Measurements from ENCODE around the gene CLPTM1L. TPM values are rescaled to one million over a fixed set of nuclear protein-coding genes. Genes with fewer than 3 reads are reported as not detected.
"Not testable (repeated sequence)": the region's sequence is repeated elsewhere in the genome, so short reads cannot be mapped to it uniquely, and the experiment has no call there.

The CLPTM1L gene
- total and polyA plus RNA-seq, 5 experiments from 2014 or later = 24.9 to 70.1 (median 66.4) TPM

DNA sequence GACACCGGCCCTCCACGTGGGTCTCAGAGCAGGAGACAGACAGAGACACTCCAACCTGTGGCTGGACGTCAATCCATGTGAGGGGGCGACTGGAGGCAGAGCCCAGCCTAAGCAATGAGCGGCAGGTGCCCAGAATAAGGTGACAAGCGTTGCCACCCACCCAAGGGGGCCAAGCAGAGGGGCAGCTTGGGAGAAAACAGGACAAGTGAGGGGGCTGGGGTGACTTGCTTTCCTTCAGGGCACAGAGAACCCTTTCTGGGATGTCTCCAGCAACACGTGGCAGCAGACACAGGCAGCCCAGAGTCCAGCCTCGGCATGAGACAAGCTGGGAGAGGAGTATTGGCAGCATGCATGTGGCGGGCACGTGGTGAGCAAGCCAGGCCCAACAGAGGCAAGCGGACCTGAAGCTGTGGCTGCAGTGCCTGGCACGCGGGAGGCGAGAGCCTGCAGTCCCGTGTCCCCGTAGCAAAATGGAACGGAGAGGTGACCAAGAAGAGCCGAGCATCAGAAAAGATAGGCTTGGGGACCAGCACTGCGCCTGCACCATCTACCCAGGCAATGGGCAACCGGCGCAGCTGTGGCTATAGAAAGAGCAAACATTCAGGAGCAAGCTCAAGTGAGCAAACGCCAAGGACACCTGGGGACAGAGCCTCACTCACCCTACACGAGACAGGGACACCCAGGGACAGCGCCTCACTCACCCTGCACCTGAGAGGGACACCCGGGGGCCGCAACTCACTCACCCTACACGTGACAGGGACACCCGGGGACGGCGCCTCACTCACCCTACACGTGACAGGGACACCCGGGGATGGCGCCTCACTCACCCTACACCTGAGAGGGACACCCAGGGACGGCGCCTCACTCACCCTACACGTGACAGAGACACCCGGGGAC lies 56.2 kb downstream of the CLPTM1L start:
- Mint-ChIP-seq H3K4me3 (no peak overlapping the region), H3K27me3 (peaks cover 0 to 13% (median 8%) of the 10 kb centered on the region in 5 donors), H3K36me3 (peaks cover 0 to 5% (median 3%) of the 10 kb centered on the region in 3 donors), H3K27ac (no peak overlapping the region), H3K4me1 (peaks cover 0 to 5% (median 2%) of the 10 kb centered on the region in 4 donors), H3K9me3 (peaks cover 0 to 9% (median 0%) of the 10 kb centered on the region in 9 donors)
- POLR2A ChIA-PET = no interaction called here
- no peak for DNase-seq
- ATAC-seq = no peak

DNA sequence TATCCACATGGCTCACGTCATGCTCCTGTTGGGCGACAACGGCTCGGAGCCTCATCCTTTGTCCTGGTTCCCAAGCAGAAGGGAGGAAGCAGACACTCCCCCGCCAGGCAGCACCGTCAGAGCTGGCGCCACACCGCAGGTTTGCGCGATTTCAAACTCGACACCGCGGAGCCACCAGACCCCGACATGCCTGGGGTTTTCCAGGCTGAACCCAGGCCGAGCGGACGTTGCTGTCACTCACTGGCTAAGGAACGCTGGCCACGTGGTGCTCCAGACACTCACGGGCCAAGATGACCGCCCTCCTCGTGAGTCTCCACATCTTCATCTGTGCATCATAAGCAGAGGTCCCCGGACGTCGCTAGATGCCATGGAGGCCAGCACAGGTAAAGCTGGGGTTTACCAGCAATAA lies 59.0 kb downstream of the CLPTM1L start:
- POLR2A ChIA-PET = no interaction called here
- H3K27me3 Mint-ChIP-seq = peaks cover 0 to 12% (median 5%) of the 10 kb centered on the region in 5 donors
- no peak for DNase-seq
- ATAC-seq = no peak
- H3K36me3 Mint-ChIP-seq = peaks cover 0 to 5% (median 3%) of the 10 kb centered on the region in 3 donors
- H3K4me3 Mint-ChIP-seq = no peak overlapping the region
- no peak overlapping the region for H3K27ac Mint-ChIP-seq
- H3K9me3 Mint-ChIP-seq = peaks cover 0 to 9% (median 0%) of the 10 kb centered on the region in 9 donors
- H3K4me1 Mint-ChIP-seq = peaks cover 0 to 5% (median 0%) of the 10 kb centered on the region in 4 donors

- peaks cover 0 to 5% (median 3%) of the 10 kb centered on the region in 3 donors for H3K36me3 Mint-ChIP-seq
- H3K4me3 Mint-ChIP-seq = no peak overlapping the region
- POLR2A ChIA-PET = no interaction called here
- peaks cover 0 to 12% (median 5%) of the 10 kb centered on the region in 5 donors for H3K27me3 Mint-ChIP-seq
- peaks cover 0 to 9% (median 0%) of the 10 kb centered on the region in 9 donors for H3K9me3 Mint-ChIP-seq
- ATAC-seq (no peak), DNase-seq (peak in 1 of 10 donors; percentile 49)
- H3K27ac Mint-ChIP-seq = no peak overlapping the region
- peaks cover 0 to 5% (median 0%) of the 10 kb centered on the region in 4 donors for H3K4me1 Mint-ChIP-seq
Observed at GRCh38 chr5:1285141-1285540, 59.8 kb downstream of the CLPTM1L start.

GRCh38 chr5:1284336-1284970 lies 60.4 kb downstream of the CLPTM1L start:
- H3K4me3 Mint-ChIP-seq, ATAC-seq, H3K9me3 Mint-ChIP-seq, H3K27ac Mint-ChIP-seq, H3K4me1 Mint-ChIP-seq, H3K36me3 Mint-ChIP-seq, POLR2A ChIA-PET: not testable (repeated sequence)
- peaks cover 0 to 12% (median 5%) of the 10 kb centered on the region in 5 donors for H3K27me3 Mint-ChIP-seq
- peak in 1 of 10 donors; percentile 41 for DNase-seq

DNA sequence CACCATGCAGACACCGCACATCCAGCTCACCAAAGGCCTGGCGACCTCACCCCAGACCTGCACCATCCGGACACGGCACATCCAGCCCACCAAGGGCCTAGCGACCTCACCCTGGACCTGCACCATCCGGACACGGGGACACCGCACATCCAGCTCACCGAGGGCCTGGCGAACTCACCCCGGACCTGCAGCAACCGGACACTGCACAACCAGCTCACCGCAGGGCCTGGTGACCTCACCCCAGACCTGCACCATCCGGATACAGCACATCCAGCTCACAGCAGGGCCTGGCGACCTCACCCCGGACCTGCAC lies 61.2 kb downstream of the CLPTM1L start:
- DNase-seq = peak in 1 of 10 donors; percentile 43
- POLR2A ChIA-PET, H3K27ac Mint-ChIP-seq, H3K9me3 Mint-ChIP-seq, H3K4me1 Mint-ChIP-seq, H3K36me3 Mint-ChIP-seq, ATAC-seq, H3K4me3 Mint-ChIP-seq: not testable (repeated sequence)
- peaks cover 0 to 11% (median 5%) of the 10 kb centered on the region in 5 donors for H3K27me3 Mint-ChIP-seq

- ATAC-seq, H3K36me3 Mint-ChIP-seq, POLR2A ChIA-PET, H3K4me1 Mint-ChIP-seq, H3K4me3 Mint-ChIP-seq, H3K27ac Mint-ChIP-seq, H3K9me3 Mint-ChIP-seq, H3K27me3 Mint-ChIP-seq: not testable (repeated sequence)
- peak in 1 of 10 donors; percentile 36 for DNase-seq
Observed at GRCh38 chr5:1282993-1283728, 61.7 kb downstream of the CLPTM1L start.

GRCh38 chr5:1282131-1282992 lies 62.5 kb downstream of the CLPTM1L start:
- Mint-ChIP-seq H3K27me3 (no peaks in the 10 kb centered on the region), H3K4me3 (no peak overlapping the region), H3K9me3 (peaks cover 0 to 3% (median 0%) of the 10 kb centered on the region in 9 donors), H3K4me1 (no peaks in the 10 kb centered on the region), H3K36me3 (peaks cover 0 to 2% (median 0%) of the 10 kb centered on the region in 3 donors), H3K27ac (peak overlapping the region in 1 of 10 donors; percentile 53)
- POLR2A ChIA-PET = no interaction called here
- DNase-seq (peak in 1 of 10 donors; percentile 36), ATAC-seq (no peak)

DNA sequence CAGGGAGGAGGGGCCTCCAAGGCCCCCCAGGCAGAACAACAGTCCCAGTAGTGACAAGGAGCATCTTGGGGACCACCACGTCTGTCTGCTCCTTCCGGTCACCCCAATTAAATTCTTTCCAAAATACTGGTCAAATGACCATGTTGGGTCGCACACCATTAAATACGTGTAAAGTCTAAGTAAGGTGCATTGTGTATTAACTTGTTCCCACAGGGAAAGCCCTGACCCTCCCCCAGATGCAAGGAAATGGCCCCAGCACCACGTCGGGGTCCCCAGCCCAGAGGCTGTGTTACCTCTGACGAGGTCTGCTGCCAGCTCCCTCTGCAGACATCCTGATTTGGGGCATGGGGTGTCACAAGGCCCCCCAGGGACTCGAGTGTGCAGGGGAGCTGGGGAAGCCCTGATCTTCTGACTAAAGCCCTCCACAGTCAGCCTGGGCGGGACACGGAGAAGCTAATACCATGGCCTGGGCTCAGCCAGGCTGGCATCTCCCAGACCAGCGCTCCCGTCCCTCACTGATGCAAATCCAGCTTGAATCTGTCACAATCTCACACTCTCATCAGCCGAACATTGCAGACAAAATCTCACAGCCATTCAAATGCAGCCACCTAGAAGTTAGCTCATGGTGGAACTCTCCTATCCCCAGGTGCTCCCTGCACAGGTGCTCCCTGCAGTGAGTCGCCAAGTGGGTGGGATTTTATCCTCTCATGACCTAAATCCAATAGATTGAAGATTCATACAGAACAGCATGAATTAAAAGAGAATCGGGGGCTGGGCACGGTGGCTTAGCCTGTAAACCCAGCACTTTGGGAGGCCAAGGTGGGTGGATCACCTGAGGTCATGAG lies 63.6 kb downstream of the CLPTM1L start:
- peak in 1 of 10 donors; percentile 45 for DNase-seq
- Mint-ChIP-seq H3K36me3 (peaks cover 0 to 2% (median 0%) of the 10 kb centered on the region in 3 donors), H3K9me3 (no peaks in the 10 kb centered on the region), H3K4me3 (no peak overlapping the region), H3K27me3 (peaks cover 0 to 3% (median 0%) of the 10 kb centered on the region in 5 donors), H3K4me1 (peaks cover 0 to 1% (median 0%) of the 10 kb centered on the region in 4 donors), H3K27ac (peak overlapping the region in 2 of 10 donors; percentile 56 to 63)
- POLR2A ChIA-PET = no interaction called here
- ATAC-seq = no peak

DNA sequence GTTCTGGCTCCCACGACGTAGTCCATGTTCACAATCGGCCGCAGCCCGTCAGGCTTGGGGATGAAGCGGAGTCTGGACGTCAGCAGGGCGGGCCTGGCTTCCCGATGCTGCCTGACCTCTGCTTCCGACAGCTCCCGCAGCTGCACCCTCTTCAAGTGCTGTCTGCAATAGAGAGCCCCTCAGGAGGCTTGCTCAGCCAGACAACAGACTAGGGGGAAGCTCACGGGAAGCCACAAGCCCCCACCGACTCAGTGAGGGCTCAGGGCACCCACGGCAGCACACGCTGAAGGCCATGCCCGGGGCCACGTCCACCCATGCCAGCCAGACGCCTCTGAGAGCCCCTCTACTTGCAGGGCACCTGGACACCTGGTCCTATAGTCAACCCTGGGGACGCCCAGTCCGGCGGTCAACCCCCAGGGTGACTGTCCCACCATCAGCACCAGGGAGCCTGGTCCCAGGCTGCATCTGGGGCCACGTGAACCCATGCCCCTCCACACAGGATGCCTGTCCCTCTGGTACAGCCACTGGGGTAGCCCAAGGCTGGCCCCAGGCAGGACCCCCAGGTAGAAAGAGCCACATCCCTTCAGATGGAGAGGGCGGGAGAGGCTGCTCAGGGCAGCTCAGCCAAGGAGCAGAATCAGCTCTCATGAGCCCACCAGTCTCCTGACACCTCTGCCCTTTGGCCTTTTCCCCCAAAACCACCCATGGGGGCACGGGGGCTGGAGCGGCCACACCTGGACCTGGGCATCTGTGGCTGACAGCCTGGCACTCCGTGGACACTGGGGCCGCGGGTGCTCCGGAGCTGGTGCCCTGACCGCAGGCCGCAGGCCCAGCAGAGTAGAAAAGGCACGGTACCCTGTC lies 64.5 kb downstream of the CLPTM1L start:
- H3K27ac Mint-ChIP-seq = no peak overlapping the region
- ATAC-seq (no peak), DNase-seq (peak in 1 of 10 donors; percentile 24)
- H3K36me3 Mint-ChIP-seq = peaks cover 0 to 2% (median 0%) of the 10 kb centered on the region in 3 donors
- no peaks in the 10 kb centered on the region for H3K9me3 Mint-ChIP-seq
- POLR2A ChIA-PET = no interaction called here
- H3K27me3 Mint-ChIP-seq = peaks cover 0 to 3% (median 0%) of the 10 kb centered on the region in 5 donors
- peaks cover 0 to 5% (median under 1%) of the 10 kb centered on the region in 4 donors for H3K4me1 Mint-ChIP-seq
- H3K4me3 Mint-ChIP-seq = no peak overlapping the region

DNA sequence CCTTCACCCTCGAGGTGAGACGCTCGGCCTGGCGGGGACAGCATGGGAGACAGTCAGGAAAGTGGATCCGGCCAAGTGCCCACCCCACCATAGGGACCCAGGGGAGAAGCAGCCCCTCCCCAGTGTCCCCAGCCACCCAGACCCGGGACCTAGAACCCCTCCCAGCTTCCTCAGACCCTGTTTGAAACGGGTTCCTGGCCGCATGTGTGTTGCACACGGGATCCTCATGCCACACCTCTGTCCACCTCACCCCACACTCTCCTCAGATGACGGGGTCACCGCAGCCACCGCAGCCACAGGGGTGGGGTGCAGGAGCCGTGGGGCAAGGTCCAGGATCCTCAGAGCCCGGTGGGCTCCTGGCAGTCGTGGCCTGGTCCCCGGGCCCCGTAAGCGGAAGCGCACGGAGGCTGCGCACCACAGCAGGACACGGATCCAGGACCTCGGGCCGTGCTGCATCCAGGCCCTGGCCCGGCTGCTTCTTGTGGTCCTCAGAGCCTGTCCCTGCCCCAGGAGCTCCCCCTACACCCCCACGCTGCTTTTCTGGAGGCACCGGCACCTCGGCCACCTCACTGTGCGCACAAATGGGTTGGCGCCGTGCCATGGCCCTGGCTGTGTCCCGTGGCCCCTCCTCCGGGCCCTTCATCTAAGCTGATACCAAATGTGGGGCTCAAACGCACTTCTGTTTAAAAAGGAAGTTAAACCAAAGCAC lies 65.3 kb downstream of the CLPTM1L start:
- peak in 1 of 10 donors; percentile 45 for DNase-seq
- Mint-ChIP-seq H3K9me3 (no peaks in the 10 kb centered on the region), H3K27me3 (peaks cover 0 to 5% (median 0%) of the 10 kb centered on the region in 5 donors), H3K4me1 (peaks cover 0 to 6% (median 2%) of the 10 kb centered on the region in 4 donors), H3K36me3 (peaks cover 0 to 2% (median 0%) of the 10 kb centered on the region in 3 donors), H3K27ac (no peak overlapping the region), H3K4me3 (no peak overlapping the region)
- no peak for ATAC-seq
- POLR2A ChIA-PET = no interaction called here

Data from naive thymus-derived CD8-positive, alpha-beta T cell (primary cell).